ENCODE results near the gene MUCL3.
A peak's percentile ranks its signal among the peaks of the same experiment; 100 is the strongest.

GRCh38 chr6:30942338-30943060, 1.7 kb downstream of the MUCL3 start:
- TF ChIP-seq E2F1 (CRISPR knock-in tag; IDR thresholded peaks at IDR 0.05) (no peak), PREB (CRISPR knock-in tag; IDR thresholded peaks at IDR 0.05; ENCODE audit: borderline replicate concordance) (no peak), CTCF (IDR thresholded peaks at IDR 0.05) (peak; percentile 36; the same call in 1 of the 2 replicates), USF1 (CRISPR knock-in tag; IDR thresholded peaks at IDR 0.05) (no peak; the same call in 1 of the 2 replicates), HMGA2 (CRISPR knock-in tag; IDR thresholded peaks at IDR 0.05) (no peak), ZNF532 (CRISPR knock-in tag; IDR thresholded peaks at IDR 0.05; ENCODE audit: borderline replicate concordance) (no peak), ATF3 (CRISPR knock-in tag; conservative IDR thresholded peaks at IDR 0.05) (no peak), MLX (CRISPR knock-in tag; IDR thresholded peaks at IDR 0.05) (no peak), HMGXB4 (CRISPR knock-in tag; IDR thresholded peaks at IDR 0.05) (no peak), MXD4 (CRISPR knock-in tag; IDR thresholded peaks at IDR 0.05; ENCODE audit: borderline replicate concordance) (no peak), SOX15 (CRISPR knock-in tag; IDR thresholded peaks at IDR 0.05) (no peak), SP1 (CRISPR knock-in tag; conservative IDR thresholded peaks at IDR 0.05) (peak; percentile 55), ZBTB43 (CRISPR knock-in tag; IDR thresholded peaks at IDR 0.05) (no peak)
